GM12872 (cell line): ENCODE data around the gene CHMP4B.

Source experiments
- CTCF ChIP-seq: IDR thresholded peaks from 3 replicates; pipeline ENCODE4 v1.5.1; 2011; ENCODE audit warnings: low read depth, mild to moderate bottlenecking, low read length, moderate library complexity; ENCODE audit not compliant: insufficient read depth

CHMP4B gene

GRCh38 chr20:33783818-33784217, 27.3 kb upstream of the CHMP4B start:
- no peak for TF ChIP-seq CTCF

GRCh38 chr20:33784225-33784624, 26.9 kb upstream of the CHMP4B start:
- TF ChIP-seq CTCF, result no peak

GRCh38 chr20:33785503-33785902, 25.6 kb upstream of the CHMP4B start:
- no peak for TF ChIP-seq CTCF

DNA sequence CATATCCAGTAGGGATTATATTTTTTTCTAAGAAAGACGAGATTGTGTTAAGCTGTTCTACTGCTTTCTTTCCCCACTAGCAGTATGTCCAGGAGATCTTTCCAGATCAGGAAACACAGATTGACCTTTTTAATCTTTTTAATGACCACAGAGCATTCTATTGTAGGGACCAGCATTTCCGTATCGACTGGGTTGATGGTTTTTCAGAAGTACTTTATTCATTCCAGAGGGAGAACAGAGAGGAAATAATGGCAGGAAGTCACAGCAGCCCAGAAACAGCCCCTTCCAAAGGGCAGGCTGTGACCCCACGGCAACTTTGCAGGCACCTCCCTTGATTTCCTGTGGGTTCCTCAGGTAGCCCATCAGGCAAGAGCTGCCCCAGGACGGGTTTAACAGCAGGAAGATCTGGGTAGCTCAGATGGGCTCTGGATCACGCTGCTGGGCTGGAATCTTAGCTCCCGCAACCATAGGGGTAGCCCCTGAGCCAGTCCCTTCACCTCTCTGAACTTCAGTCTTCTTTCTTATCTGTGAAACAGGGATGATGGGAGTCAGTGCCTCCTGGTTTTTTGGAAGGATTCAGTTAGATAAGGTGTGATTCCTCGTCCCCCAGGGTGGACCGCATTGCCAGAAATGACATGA, 23.8 kb upstream of the CHMP4B start:
- TF ChIP-seq CTCF, result no peak

DNA sequence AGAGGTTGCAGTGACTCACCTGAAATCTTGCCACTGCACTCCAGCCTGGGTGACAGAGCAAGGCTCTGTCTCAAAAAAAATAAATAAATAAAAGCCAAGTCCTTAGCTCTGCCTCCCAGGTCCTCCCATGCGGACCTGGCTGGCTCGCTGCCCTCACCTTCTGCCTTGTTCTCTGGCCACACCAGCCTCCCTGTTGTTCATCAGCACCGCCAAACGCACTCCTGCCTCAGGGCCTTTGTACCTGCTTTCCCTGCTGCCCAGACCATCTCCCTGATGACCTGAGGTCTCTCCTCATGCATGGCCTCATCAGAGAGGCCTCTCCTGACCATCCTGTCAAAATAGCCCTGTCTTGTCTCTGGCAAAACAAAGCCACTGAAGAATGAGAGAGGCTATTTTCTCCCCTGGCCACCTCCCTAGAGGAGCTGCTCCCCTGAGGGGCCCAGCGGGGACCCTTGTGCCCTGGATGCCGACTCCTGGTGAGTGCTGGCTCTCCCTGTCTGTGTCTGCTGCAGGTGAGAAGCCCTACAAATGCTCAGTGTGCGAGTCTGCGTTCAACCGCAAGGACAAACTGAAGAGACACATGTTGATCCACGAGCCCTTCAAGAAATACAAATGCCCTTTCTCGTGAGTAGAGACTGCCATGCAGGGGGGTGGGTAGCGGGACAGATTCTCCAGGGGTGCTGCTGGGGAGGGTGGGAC, 22.6 kb upstream of the CHMP4B start:
- no peak for TF ChIP-seq CTCF

GRCh38 chr20:33789109-33789857, 21.9 kb upstream of the CHMP4B start:
- TF ChIP-seq CTCF, result no peak

DNA sequence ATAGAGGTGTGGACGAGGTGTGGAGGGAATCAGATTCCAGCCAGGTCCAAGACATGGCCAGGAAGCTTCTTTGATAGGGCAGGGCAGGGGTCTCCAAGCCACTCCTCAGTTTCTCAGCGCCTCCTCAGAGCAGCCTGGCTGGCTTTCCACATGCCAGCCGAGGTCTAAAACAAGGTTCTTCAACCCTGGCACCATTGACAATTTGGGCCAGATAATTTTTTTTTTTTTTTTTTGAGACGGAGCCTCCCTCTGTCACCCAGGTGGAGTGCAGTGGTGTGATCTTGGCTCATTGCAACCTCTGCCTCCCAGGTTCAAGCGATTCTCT, 21.3 kb upstream of the CHMP4B start:
- TF ChIP-seq CTCF, result no peak
